Transverse colon (tissue), 3 donors: ENCODE results near the gene LGALS7.

Experiments used
- CTCF ChIP-seq, 5 experiments: fragments of 200-600 bp in 3 of 5; fragments of 450-650 bp in 2 of 5; sonication (generic) in 3 of 5; IDR thresholded peaks; 1 replicate in 2 of 5; 2 replicates in 3 of 5; pipeline ENCODE4 v1.5.1; 2016 to 2017; ENCODE audit warnings: antibody characterized with exemption in 5 of 5, inconsistent platforms in 3 of 5, mild to moderate bottlenecking in 2 of 5, moderate library complexity in 1 of 5
- POLR2A ChIP-seq: fragments of 450-650 bp; IDR thresholded peaks from one replicate; pipeline ENCODE4 v1.6.1; 2016; ENCODE audit warnings: antibody characterized with exemption, mild to moderate bottlenecking, moderate library complexity

GRCh38 chr19:38735257-38735686 is 38.0 kb downstream of the LGALS7 start:
- TF ChIP-seq CTCF (IDR thresholded peaks at IDR 0.05) (no peak), POLR2A (peak; percentile 24)
